IPS-15b (cell line): Measurements from ENCODE around the gene PLEKHG3.

ENCODE experiments used
- H3K27me3 ChIP-seq: one replicate; pipeline ENCODE4 v1.6.1; 2013; ENCODE audit warnings: low read length; ENCODE audit not compliant: control insufficient read depth, insufficient read depth
- H3K36me3 ChIP-seq: one replicate; pipeline ENCODE4 v1.6.1; 2013; ENCODE audit warnings: low read length; ENCODE audit not compliant: control insufficient read depth, insufficient read depth
- H3K4me1 ChIP-seq: one replicate; pipeline ENCODE4 v1.6.1; 2013; ENCODE audit warnings: mild to moderate bottlenecking, low read length; ENCODE audit not compliant: control insufficient read depth, insufficient read depth
- H3K4me3 ChIP-seq: one replicate; pipeline ENCODE4 v1.5.1; 2013; ENCODE audit warnings: low read depth, low read length
- H3K9ac ChIP-seq: one replicate; pipeline ENCODE4 v1.6.1; 2013; ENCODE audit warnings: low read depth, mild to moderate bottlenecking, low read length
- H3K9me3 ChIP-seq: one replicate; pipeline ENCODE4 v1.6.1; 2013; ENCODE audit warnings: mild to moderate bottlenecking, low read length; ENCODE audit not compliant: control insufficient read depth, insufficient read depth

The PLEKHG3 gene

DNA sequence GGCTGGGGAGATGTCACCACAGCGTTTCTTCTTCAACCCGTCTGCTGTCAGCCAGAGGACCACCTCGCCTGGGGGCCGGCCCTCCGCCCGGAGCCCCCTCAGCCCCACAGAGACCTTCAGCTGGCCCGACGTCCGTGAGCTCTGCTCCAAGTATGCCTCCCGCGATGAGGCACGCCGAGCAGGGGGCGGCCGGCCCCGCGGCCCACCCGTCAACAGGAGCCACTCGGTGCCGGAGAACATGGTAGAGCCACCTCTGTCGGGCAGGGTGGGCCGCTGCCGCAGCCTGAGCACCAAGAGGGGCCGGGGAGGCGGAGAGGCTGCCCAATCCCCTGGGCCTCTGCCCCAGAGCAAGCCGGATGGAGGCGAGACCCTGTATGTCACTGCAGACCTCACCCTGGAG is 38.8 kb downstream of the PLEKHG3 start:
- no peak overlapping the region for H3K9ac ChIP-seq
- H3K9me3 ChIP-seq, result no peaks in the 10 kb centered on the region
- H3K4me1 ChIP-seq, result no peaks in the 10 kb centered on the region
- H3K27me3 ChIP-seq, result no peaks in the 10 kb centered on the region
- peaks cover 62% of the 10 kb centered on the region for H3K36me3 ChIP-seq
- H3K4me3 ChIP-seq, result no peak overlapping the region

DNA sequence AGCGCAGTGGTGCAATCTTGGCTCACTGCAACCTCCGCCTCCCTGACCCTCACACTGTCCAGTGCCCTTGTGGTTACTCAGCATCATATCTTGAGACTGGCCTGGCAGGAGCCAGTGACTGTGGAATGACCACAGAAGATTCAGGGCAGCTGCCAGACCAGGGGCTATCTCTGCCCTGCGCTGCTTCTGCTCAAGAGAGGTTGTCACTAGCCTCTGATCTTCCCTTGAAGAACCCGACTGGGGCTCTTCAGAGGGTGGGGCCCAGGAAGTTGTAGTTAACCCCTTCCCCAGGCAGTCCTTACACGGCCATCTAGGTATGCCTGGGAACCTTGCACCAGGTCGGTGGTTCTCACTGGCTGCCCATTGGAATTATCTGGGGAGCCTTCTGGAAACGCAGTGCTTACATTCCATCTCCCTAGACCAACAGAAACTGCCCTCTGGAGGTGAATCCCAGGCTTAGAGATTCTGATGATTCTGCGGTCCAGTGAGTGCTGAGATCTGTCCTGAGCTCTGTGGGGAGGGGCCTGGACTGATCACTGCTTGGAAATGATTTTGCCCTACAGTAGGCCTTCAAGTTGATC is 41.4 kb downstream of the PLEKHG3 start:
- Histone ChIP-seq H3K4me1 (no peaks in the 10 kb centered on the region), H3K9ac (no peak overlapping the region), H3K27me3 (no peaks in the 10 kb centered on the region), H3K9me3 (no peaks in the 10 kb centered on the region), H3K4me3 (no peak overlapping the region), H3K36me3 (peaks cover 52% of the 10 kb centered on the region)

DNA sequence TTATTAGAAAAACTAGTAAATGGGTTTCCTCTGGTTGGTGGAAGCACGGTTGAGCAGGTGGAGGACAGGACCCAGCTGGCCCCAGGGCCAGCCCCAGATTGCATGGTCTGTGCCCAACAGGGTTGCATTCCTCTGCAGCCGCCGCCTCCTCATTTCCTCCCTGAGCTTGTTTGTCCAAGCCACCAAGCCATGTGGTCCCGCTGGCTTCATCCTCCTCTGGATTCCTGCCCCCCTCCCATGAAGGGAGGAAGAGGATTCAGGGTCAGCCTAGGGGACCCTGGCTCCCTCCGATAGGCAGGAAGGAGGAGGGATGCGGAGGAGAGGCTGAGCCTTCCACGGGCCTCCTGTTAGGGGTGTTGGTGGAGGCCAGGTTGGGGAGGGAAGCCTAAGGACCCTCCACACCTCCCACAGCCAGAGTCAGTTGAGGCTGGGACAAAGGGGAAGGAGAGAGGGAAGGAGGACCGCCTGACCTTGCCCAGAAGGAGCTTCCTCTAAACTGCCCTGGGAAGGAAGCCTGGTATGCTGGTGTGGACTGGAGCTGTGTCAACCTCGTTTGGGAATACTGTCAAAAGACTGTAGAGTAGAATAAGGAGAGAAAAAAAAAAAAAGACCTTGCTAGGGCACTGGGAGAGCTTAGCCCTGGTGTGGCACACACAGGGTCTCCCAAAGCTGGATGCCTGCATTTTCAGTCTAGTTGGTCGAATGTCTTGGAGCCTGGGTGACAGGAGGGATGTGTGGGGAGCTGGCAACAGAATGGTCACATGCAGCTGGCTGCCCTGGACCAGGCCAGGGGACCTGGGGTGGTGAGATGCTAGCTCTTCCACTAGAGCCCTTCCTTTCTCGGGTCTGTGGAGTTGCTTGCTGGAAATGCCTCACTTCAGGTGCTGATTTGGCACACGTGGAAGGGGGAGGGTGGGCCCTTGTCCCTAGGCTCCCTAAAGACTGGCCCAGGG is 42.4 kb downstream of the PLEKHG3 start:
- H3K9ac ChIP-seq, result no peak overlapping the region
- no peaks in the 10 kb centered on the region for H3K9me3 ChIP-seq
- H3K4me1 ChIP-seq, result no peaks in the 10 kb centered on the region
- no peaks in the 10 kb centered on the region for H3K27me3 ChIP-seq
- H3K4me3 ChIP-seq, result no peak overlapping the region
- peaks cover 42% of the 10 kb centered on the region for H3K36me3 ChIP-seq

DNA sequence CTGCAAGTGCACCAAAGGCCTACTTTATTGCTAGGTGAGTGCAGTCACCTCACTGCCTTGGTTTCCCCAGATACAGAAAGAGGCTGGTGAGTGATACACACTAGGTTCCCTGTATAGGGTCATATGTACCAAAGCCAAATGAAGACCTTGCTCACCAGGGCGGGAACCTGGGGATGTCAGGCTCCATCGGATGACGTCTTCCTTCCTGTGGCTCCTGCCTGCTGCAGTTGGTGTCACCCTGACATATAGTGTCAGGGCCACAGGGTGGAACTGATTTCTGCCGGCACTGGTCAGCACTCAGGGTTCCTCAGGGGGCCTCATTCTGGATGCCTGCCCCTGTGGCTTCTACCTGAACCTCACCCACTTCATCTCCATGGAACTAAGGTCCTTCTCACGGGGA is 43.1 kb downstream of the PLEKHG3 start:
- H3K36me3 ChIP-seq, result peaks cover 35% of the 10 kb centered on the region

DNA sequence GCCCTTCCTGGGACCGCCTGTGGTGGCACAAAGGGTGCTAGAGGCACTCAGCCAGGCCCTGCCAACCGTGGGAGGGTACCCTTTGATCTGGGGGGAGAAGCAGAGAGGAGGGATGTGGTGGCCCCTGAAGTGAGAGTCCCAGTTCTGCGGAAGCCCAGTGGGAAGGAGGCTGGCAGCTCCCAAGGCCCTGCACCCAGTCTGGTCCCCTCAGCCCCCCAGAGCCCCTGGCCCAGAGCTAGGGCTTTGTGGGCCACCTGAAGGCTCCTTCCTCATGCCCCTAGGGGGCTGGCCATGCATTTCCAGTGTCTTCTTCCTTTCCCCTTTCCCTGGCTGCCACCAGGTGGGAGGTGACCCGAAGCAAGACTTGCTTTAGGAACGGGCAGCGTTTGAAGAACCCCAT is 44.3 kb downstream of the PLEKHG3 start:
- Histone ChIP-seq H3K4me1 (no peaks in the 10 kb centered on the region), H3K27me3 (no peaks in the 10 kb centered on the region), H3K4me3 (no peak overlapping the region), H3K9ac (no peak overlapping the region), H3K9me3 (no peaks in the 10 kb centered on the region), H3K36me3 (peaks cover 23% of the 10 kb centered on the region)

More for the DNA sequence above, 43.1 kb downstream of the PLEKHG3 start:
- H3K9me3 ChIP-seq, result no peaks in the 10 kb centered on the region
- no peaks in the 10 kb centered on the region for H3K4me1 ChIP-seq
- no peak overlapping the region for H3K9ac ChIP-seq
- no peaks in the 10 kb centered on the region for H3K27me3 ChIP-seq
- H3K4me3 ChIP-seq, result no peak overlapping the region

DNA sequence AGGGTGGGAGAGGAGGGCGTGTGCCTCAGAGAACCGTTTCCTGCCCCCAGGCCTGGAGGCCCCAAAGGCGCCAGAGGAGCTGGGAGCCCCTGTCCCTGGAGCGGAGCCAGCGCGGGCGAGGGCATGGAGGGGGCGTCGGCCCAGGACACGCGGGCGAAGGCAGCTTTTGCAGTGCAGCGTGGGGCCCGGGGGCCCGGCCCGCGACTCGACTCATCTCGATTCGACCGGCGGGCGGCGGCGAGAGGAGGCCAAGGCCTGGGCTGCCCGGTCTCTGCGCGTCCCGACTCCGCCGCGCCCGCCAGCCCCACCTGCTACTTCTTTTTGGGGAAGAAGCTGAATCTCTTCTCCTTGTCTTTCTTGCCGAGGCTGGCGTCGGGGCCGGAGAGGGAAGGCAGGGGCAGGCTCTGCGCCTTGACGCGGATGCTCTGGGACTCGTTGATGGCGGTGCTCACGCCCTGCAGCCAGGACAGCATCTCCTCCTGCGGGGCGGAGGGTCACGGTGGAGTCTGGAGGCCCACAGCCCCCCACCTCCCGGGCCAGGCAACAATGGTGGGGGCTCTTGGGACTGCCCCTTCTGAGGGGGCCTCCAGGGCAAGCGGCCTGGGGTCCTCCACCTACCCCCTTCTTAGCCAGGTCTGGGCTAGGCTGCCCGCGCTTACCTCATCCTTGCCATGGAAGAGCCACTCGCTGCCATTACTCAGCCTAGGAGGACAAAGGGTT is 44.9 kb downstream of the PLEKHG3 start:
- H3K4me3 ChIP-seq, result no peak overlapping the region
- H3K9ac ChIP-seq, result no peak overlapping the region
- no peaks in the 10 kb centered on the region for H3K4me1 ChIP-seq
- peaks cover 18% of the 10 kb centered on the region for H3K36me3 ChIP-seq
- H3K27me3 ChIP-seq, result no peaks in the 10 kb centered on the region
- no peaks in the 10 kb centered on the region for H3K9me3 ChIP-seq

DNA sequence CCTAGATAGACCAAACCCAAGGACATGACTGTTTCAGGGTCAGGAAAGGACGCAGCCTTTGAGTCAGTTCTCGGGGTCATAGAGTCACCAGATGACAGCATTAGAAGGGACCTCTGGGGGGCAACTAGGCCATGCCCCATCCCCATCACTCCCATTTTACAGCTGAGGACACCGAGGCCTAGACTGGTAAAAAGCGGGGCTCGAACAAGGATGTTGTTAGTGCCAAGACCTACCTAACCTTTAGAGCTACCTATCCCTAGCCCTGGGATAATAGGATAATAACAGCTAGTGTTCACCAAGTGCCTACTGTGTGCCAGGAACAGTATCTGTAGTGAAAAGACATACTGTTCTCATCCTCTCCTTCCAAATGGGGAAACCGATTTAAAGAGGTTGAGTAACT is 48.7 kb downstream of the PLEKHG3 start:
- Histone ChIP-seq H3K9ac (no peak overlapping the region), H3K9me3 (no peaks in the 10 kb centered on the region), H3K27me3 (no peaks in the 10 kb centered on the region), H3K36me3 (peaks cover 2% of the 10 kb centered on the region), H3K4me3 (no peak overlapping the region), H3K4me1 (peaks cover under 1% of the 10 kb centered on the region)

DNA sequence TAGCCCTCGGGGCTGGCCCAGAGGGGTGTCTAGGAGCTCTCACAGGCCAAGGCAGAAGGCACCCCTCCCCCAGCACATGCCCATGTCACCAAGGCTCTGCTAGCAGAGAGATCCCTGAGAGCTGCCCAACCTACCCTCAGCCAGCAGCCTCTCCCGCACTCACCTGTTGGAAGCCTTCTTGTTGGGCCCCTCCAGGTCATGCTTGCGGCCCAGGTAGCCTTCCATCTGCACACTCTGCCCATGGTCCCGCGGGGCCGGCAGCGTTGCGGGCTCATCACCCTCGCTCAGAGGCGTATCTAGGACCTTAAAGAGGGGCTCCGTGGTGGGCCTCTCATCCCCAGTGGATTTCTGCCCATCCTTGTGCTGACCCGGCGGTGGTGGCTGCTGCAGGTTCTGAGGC is 49.1 kb downstream of the PLEKHG3 start:
- H3K36me3 ChIP-seq, result peaks cover 2% of the 10 kb centered on the region
- H3K9me3 ChIP-seq, result no peaks in the 10 kb centered on the region
- H3K9ac ChIP-seq, result no peak overlapping the region
- no peaks in the 10 kb centered on the region for H3K27me3 ChIP-seq
- no peak overlapping the region for H3K4me3 ChIP-seq
- peaks cover 3% of the 10 kb centered on the region for H3K4me1 ChIP-seq

DNA sequence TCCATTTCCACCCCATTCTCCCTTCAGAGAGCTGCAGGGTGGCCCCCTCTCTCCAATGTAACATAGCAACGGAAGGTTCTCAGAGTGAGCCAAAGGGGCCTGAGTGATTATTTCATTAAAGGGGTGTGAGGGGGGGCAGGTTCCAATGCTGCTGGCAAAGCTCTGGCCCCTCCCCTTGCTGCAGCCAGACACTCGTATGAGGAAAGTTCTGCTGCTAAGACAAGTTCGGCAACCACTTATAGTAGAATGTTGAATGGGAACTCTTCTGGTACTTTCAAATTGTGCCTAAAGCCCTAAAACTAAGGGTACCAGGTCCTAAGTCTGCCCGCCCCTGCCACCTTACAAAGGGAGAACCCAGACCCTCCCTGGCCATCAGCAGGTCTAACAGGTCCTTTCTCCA is 49.8 kb downstream of the PLEKHG3 start:
- peaks cover 3% of the 10 kb centered on the region for H3K4me1 ChIP-seq
- H3K9me3 ChIP-seq, result no peaks in the 10 kb centered on the region
- no peaks in the 10 kb centered on the region for H3K27me3 ChIP-seq
- no peak overlapping the region for H3K4me3 ChIP-seq
- no peak overlapping the region for H3K9ac ChIP-seq
- H3K36me3 ChIP-seq, result peaks cover 2% of the 10 kb centered on the region

DNA sequence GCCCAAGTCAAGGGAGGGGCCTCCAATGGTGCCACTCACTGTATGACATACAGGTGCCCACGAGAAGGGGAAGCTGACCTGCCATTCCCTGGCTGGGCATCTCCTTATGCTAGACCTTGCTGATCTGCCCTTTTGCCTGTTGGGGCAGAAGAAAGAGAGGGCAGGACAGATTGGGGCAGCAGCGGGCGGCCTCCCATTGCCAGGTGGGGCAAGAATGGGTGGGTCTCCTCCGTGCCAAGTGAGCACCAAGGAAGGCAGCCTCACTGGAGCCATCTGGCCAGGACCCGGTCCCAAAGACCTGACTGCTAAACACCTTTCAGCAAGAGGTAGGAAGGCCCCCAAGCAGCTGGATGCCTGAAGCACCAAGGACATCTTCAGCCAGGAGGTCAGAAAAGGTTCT is 50.5 kb downstream of the PLEKHG3 start:
- H3K4me1 ChIP-seq, result peaks cover 3% of the 10 kb centered on the region
- no peaks in the 10 kb centered on the region for H3K27me3 ChIP-seq
- no peaks in the 10 kb centered on the region for H3K36me3 ChIP-seq
- no peaks in the 10 kb centered on the region for H3K9me3 ChIP-seq
- H3K4me3 ChIP-seq, result no peak overlapping the region
- H3K9ac ChIP-seq, result no peak overlapping the region

DNA sequence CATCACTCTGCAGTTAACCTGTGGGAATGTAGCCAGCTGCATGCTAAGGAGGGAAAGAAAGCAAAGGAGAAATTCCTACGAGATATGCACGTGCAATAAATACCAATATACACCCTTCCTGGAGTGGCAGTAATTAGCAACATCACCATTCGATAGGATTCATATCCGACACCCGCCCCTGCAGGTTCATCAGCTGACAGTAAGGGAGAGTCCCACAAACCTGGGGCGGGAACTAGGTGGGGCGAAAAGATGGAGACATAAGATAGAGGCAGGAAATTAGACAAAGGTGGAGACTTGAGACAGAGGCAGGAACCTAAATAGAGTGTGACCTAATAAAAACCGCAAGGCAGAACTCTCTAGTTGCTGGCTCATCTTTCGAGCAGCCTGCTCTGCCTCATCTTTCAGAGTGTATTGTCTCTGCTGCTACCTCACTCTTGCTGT is 51.6 kb downstream of the PLEKHG3 start:
- no peak overlapping the region for H3K9ac ChIP-seq
- H3K36me3 ChIP-seq, result no peaks in the 10 kb centered on the region
- H3K27me3 ChIP-seq, result no peaks in the 10 kb centered on the region
- peaks cover 3% of the 10 kb centered on the region for H3K4me1 ChIP-seq
- H3K9me3 ChIP-seq, result no peaks in the 10 kb centered on the region
- H3K4me3 ChIP-seq, result no peak overlapping the region
